ENCODE data around the gene STMND1.
"Not testable (repeated sequence)": the region's sequence is repeated elsewhere in the genome, so short reads cannot be mapped to it uniquely, and the experiment has no call there.

STMND1 gene

GRCh38 chr6:17070400-17070799 is 31.4 kb upstream of the STMND1 start:
- H3K9ac ChIP-seq (ENCODE audit: low read length); H3K79me1 ChIP-seq (ENCODE audit: low read length); DNase-seq; H3K79me2 ChIP-seq (ENCODE audit: control insufficient read depth, insufficient read depth, low read length); H3K4me3 ChIP-seq (ENCODE audit: low read length); H2BK15ac ChIP-seq (replicated peaks; ENCODE audit: low read depth); H3K36me3 ChIP-seq (ENCODE audit: control insufficient read depth, insufficient read depth, low read length); H3K4me2 ChIP-seq (ENCODE audit: low read length); H3K4me1 ChIP-seq (ENCODE audit: control insufficient read depth, low read depth, low read length); H2BK120ac ChIP-seq (ENCODE audit: low read depth, low read length); H3K27me3 ChIP-seq (ENCODE audit: insufficient read depth, low read length, poor library complexity); H3K4ac ChIP-seq (ENCODE audit: low read depth, low read length); H2BK5ac ChIP-seq (ENCODE audit: low read length); H3K23ac ChIP-seq (ENCODE audit: low read length); H3K18ac ChIP-seq (ENCODE audit: low read length); H4K8ac ChIP-seq (ENCODE audit: low read depth, low read length); H2AK5ac ChIP-seq (ENCODE audit: low read length); H4K5ac ChIP-seq (ENCODE audit: low read length); H3K27ac ChIP-seq (ENCODE audit: low read depth, low read length); H3K56ac ChIP-seq (ENCODE audit: low read length): not testable (repeated sequence)
- no CpG with 5 or more reads among the region's 2 CpGs for WGBS (ENCODE audit: extremely low coverage, insufficient coverage, low lambda C conversion rate)

- DNase-seq; H3K4me1 ChIP-seq (ENCODE audit: control insufficient read depth, low read depth, low read length); H3K18ac ChIP-seq (ENCODE audit: low read length); H3K36me3 ChIP-seq (ENCODE audit: control insufficient read depth, insufficient read depth, low read length); H4K5ac ChIP-seq (ENCODE audit: low read length); H3K4ac ChIP-seq (ENCODE audit: low read depth, low read length); H2AK5ac ChIP-seq (ENCODE audit: low read length); H2BK15ac ChIP-seq (replicated peaks; ENCODE audit: low read depth); H3K4me3 ChIP-seq (ENCODE audit: low read length); H3K9ac ChIP-seq (ENCODE audit: low read length); H3K23ac ChIP-seq (ENCODE audit: low read length); H3K56ac ChIP-seq (ENCODE audit: low read length); H3K27ac ChIP-seq (ENCODE audit: low read depth, low read length); H4K8ac ChIP-seq (ENCODE audit: low read depth, low read length); H2BK5ac ChIP-seq (ENCODE audit: low read length); H3K79me1 ChIP-seq (ENCODE audit: low read length); H3K4me2 ChIP-seq (ENCODE audit: low read length); H2BK120ac ChIP-seq (ENCODE audit: low read depth, low read length); H3K27me3 ChIP-seq (ENCODE audit: insufficient read depth, low read length, poor library complexity); H3K79me2 ChIP-seq (ENCODE audit: control insufficient read depth, insufficient read depth, low read length): not testable (repeated sequence)
- WGBS (ENCODE audit: extremely low coverage, insufficient coverage, low lambda C conversion rate) = no CpG with 5 or more reads among the region's 2 CpGs
Observed at GRCh38 chr6:17073596-17073995, 28.3 kb upstream of the STMND1 start.

- Histone ChIP-seq H3K79me2 (ENCODE audit: control insufficient read depth, insufficient read depth, low read length) (no peaks in the 10 kb centered on the region), H3K9ac (ENCODE audit: low read length) (no peak overlapping the region), H3K27me3 (ENCODE audit: insufficient read depth, low read length, poor library complexity) (no peaks in the 10 kb centered on the region), H3K4ac (ENCODE audit: low read depth, low read length) (no peak overlapping the region), H3K23ac (ENCODE audit: low read length) (no peak overlapping the region), H3K36me3 (ENCODE audit: control insufficient read depth, insufficient read depth, low read length) (no peaks in the 10 kb centered on the region), H3K18ac (ENCODE audit: low read length) (no peak overlapping the region), H2BK5ac (ENCODE audit: low read length) (no peak overlapping the region), H4K8ac (ENCODE audit: low read depth, low read length) (no peak overlapping the region), H2BK120ac (ENCODE audit: low read depth, low read length) (no peak overlapping the region), H3K4me2 (ENCODE audit: low read length) (no peak overlapping the region), H3K56ac (ENCODE audit: low read length) (no peak overlapping the region), H2BK15ac (replicated peaks; ENCODE audit: low read depth) (no peak overlapping the region), H3K27ac (ENCODE audit: low read depth, low read length) (no peak overlapping the region), H2AK5ac (ENCODE audit: low read length) (no peak overlapping the region), H3K4me3 (ENCODE audit: low read length) (no peak overlapping the region), H3K4me1 (ENCODE audit: control insufficient read depth, low read depth, low read length) (no peaks in the 10 kb centered on the region), H3K79me1 (ENCODE audit: low read length) (no peaks in the 10 kb centered on the region), H4K5ac (ENCODE audit: low read length) (no peak overlapping the region)
- no CpG with 5 or more reads among the region's 4 CpGs for WGBS (ENCODE audit: extremely low coverage, insufficient coverage, low lambda C conversion rate)
- DNase-seq = no peak
Observed at GRCh38 chr6:17081273-17081672, 20.6 kb upstream of the STMND1 start.

- Histone ChIP-seq H2AK5ac (ENCODE audit: low read length) (no peak overlapping the region), H3K27me3 (ENCODE audit: insufficient read depth, low read length, poor library complexity) (no peaks in the 10 kb centered on the region), H4K8ac (ENCODE audit: low read depth, low read length) (no peak overlapping the region), H3K27ac (ENCODE audit: low read depth, low read length) (no peak overlapping the region), H3K23ac (ENCODE audit: low read length) (no peak overlapping the region), H3K56ac (ENCODE audit: low read length) (no peak overlapping the region), H2BK120ac (ENCODE audit: low read depth, low read length) (no peak overlapping the region), H3K4me2 (ENCODE audit: low read length) (no peak overlapping the region), H3K4ac (ENCODE audit: low read depth, low read length) (no peak overlapping the region), H2BK15ac (replicated peaks; ENCODE audit: low read depth) (no peak overlapping the region), H3K18ac (ENCODE audit: low read length) (no peak overlapping the region), H4K5ac (ENCODE audit: low read length) (no peak overlapping the region), H3K4me3 (ENCODE audit: low read length) (no peak overlapping the region), H2BK5ac (ENCODE audit: low read length) (no peak overlapping the region), H3K79me2 (ENCODE audit: control insufficient read depth, insufficient read depth, low read length) (no peaks in the 10 kb centered on the region), H3K4me1 (ENCODE audit: control insufficient read depth, low read depth, low read length) (no peaks in the 10 kb centered on the region), H3K36me3 (ENCODE audit: control insufficient read depth, insufficient read depth, low read length) (no peaks in the 10 kb centered on the region), H3K9ac (ENCODE audit: low read length) (no peak overlapping the region), H3K79me1 (ENCODE audit: low read length) (no peaks in the 10 kb centered on the region)
- WGBS (ENCODE audit: extremely low coverage, insufficient coverage, low lambda C conversion rate) = no CpG with 5 or more reads among the region's 5 CpGs
- DNase-seq = no peak
Observed at GRCh38 chr6:17081860-17082508, 19.9 kb upstream of the STMND1 start.

- no peak overlapping the region for H3K27ac ChIP-seq (ENCODE audit: low read depth, low read length)
- no peaks in the 10 kb centered on the region for H3K36me3 ChIP-seq (ENCODE audit: control insufficient read depth, insufficient read depth, low read length)
- H3K79me1 ChIP-seq (ENCODE audit: low read length) = no peaks in the 10 kb centered on the region
- no peak overlapping the region for H3K9ac ChIP-seq (ENCODE audit: low read length)
- H3K23ac ChIP-seq (ENCODE audit: low read length) = no peak overlapping the region
- H3K4ac ChIP-seq (ENCODE audit: low read depth, low read length) = no peak overlapping the region
- H3K56ac ChIP-seq (ENCODE audit: low read length) = no peak overlapping the region
- H2BK15ac ChIP-seq (replicated peaks; ENCODE audit: low read depth) = no peak overlapping the region
- WGBS (ENCODE audit: extremely low coverage, insufficient coverage, low lambda C conversion rate) = no CpG with 5 or more reads among the region's 3 CpGs
- H2AK5ac ChIP-seq (ENCODE audit: low read length) = no peak overlapping the region
- DNase-seq = no peak
- H2BK5ac ChIP-seq (ENCODE audit: low read length) = no peak overlapping the region
- H3K4me1 ChIP-seq (ENCODE audit: control insufficient read depth, low read depth, low read length) = no peaks in the 10 kb centered on the region
- no peak overlapping the region for H3K18ac ChIP-seq (ENCODE audit: low read length)
- H3K4me3 ChIP-seq (ENCODE audit: low read length) = no peak overlapping the region
- no peak overlapping the region for H2BK120ac ChIP-seq (ENCODE audit: low read depth, low read length)
- no peaks in the 10 kb centered on the region for H3K79me2 ChIP-seq (ENCODE audit: control insufficient read depth, insufficient read depth, low read length)
- no peaks in the 10 kb centered on the region for H3K27me3 ChIP-seq (ENCODE audit: insufficient read depth, low read length, poor library complexity)
- H4K8ac ChIP-seq (ENCODE audit: low read depth, low read length) = no peak overlapping the region
- no peak overlapping the region for H3K4me2 ChIP-seq (ENCODE audit: low read length)
- H4K5ac ChIP-seq (ENCODE audit: low read length) = no peak overlapping the region
Observed at GRCh38 chr6:17083397-17083796, 18.5 kb upstream of the STMND1 start.

DNA sequence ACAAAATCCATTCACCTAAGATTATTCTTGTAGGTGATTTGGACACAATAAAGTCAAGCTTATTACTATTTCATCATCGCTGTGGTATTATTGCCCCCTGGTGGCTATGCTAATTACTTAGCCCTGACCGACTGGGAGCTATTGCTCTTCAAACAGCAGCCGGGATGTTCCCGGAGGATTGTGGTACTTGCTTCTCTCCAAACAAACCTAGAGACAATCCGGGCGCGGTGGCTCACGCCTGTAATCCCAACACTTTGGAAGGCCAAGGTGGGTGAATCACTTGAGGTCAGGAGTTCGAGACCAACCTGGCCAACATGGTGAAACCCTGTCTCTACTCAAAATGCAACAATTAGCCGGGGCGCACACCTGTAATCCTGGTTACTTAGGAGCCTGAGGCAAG is 15.4 kb upstream of the STMND1 start:
- Histone ChIP-seq H3K23ac (ENCODE audit: low read length) (no peak overlapping the region), H3K27me3 (ENCODE audit: insufficient read depth, low read length, poor library complexity) (no peaks in the 10 kb centered on the region), H3K27ac (ENCODE audit: low read depth, low read length) (no peak overlapping the region), H3K56ac (ENCODE audit: low read length) (no peak overlapping the region), H3K4me2 (ENCODE audit: low read length) (no peak overlapping the region), H3K4me3 (ENCODE audit: low read length) (no peak overlapping the region), H3K4me1 (ENCODE audit: control insufficient read depth, low read depth, low read length) (no peaks in the 10 kb centered on the region), H3K79me2 (ENCODE audit: control insufficient read depth, insufficient read depth, low read length) (no peaks in the 10 kb centered on the region), H3K9ac (ENCODE audit: low read length) (no peak overlapping the region), H3K4ac (ENCODE audit: low read depth, low read length) (no peak overlapping the region), H2BK120ac (ENCODE audit: low read depth, low read length) (no peak overlapping the region), H3K36me3 (ENCODE audit: control insufficient read depth, insufficient read depth, low read length) (no peaks in the 10 kb centered on the region), H2BK5ac (ENCODE audit: low read length) (no peak overlapping the region), H4K5ac (ENCODE audit: low read length) (no peak overlapping the region), H3K79me1 (ENCODE audit: low read length) (no peaks in the 10 kb centered on the region), H4K8ac (ENCODE audit: low read depth, low read length) (no peak overlapping the region), H2BK15ac (replicated peaks; ENCODE audit: low read depth) (no peak overlapping the region), H3K18ac (ENCODE audit: low read length) (no peak overlapping the region), H2AK5ac (ENCODE audit: low read length) (no peak overlapping the region)
- WGBS (ENCODE audit: extremely low coverage, insufficient coverage, low lambda C conversion rate) = no CpG with 5 or more reads among the region's 11 CpGs
- peak; percentile 68 for DNase-seq

All from mesendoderm (in vitro differentiated cells).